Loucy (cell line): Measurements from ENCODE around the gene DPF1.

Experiments
- EZH2phosphoT487 ChIP-seq: fragments of 200-600 bp; IDR thresholded peaks from 2 replicates; pipeline ENCODE4 v1.6.1; 2018; ENCODE audit warnings: antibody characterized with exemption, mild to moderate bottlenecking, moderate library complexity, borderline replicate concordance
- TF ChIP-seq, protein P1 (sequence below): fragments of 200-600 bp; sonication (generic); conservative IDR thresholded peaks from 2 replicates; pipeline ENCODE4 v1.5.1; 2014; ENCODE audit warnings: mild to moderate bottlenecking, antibody characterized with exemption, low read length

DNA sequence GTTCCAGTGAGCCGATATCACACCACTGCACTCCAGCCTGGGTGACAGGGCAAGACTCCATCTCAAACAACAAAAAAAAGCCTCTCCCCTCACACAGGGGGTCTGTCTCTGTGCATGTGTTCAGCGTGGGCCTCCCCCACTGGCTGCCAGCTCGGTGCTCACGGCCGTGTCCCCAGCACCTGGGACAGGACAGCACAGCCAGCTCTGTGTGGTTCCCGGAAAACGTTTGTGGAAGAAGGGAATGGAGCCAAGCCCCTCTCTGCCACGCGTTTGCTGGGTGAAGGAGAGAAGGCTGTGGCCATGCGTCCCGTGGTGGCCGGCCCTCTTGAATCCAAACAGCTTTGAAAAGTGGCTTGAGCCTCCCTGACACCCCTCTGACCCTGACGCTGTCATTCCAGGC lies 32.3 kb downstream of the DPF1 start:
- TF ChIP-seq, protein P1, sequence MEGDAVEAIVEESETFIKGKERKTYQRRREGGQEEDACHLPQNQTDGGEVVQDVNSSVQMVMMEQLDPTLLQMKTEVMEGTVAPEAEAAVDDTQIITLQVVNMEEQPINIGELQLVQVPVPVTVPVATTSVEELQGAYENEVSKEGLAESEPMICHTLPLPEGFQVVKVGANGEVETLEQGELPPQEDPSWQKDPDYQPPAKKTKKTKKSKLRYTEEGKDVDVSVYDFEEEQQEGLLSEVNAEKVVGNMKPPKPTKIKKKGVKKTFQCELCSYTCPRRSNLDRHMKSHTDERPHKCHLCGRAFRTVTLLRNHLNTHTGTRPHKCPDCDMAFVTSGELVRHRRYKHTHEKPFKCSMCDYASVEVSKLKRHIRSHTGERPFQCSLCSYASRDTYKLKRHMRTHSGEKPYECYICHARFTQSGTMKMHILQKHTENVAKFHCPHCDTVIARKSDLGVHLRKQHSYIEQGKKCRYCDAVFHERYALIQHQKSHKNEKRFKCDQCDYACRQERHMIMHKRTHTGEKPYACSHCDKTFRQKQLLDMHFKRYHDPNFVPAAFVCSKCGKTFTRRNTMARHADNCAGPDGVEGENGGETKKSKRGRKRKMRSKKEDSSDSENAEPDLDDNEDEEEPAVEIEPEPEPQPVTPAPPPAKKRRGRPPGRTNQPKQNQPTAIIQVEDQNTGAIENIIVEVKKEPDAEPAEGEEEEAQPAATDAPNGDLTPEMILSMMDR = no peak
- no peak for TF ChIP-seq EZH2phosphoT487
